K562 (cell line): ENCODE results near the gene JPT1. TPM values are rescaled to one million over a fixed set of nuclear protein-coding genes. Genes with fewer than 3 reads are reported as not detected.

ENCODE experiments used
- ATAC-seq: fragments of 200-7000 bp; cut with Tn5 transposase; 3 replicates; pipeline ENCODE4 v1.9.1; 2020; ENCODE audit warnings: moderate library complexity
- BruUV-seq: library from RNA; stranded (reverse); fragments of 400-500 nt; replicated peaks from 2 replicates; lab custom pipeline; 2021; lab: Mats Ljungman, UMichigan
- CTCF ChIA-PET: fragments of 300-600 bp; formaldehyde crosslinking; extraction: SDS; loops from one replicate; lab custom pipeline; 2021; ENCODE audit warnings: low intra/inter-chr PET ratio; lab: Yijun Ruan, JAX
- POLR2A ChIA-PET: fragments of 300-600, 350-650 bp; sonication (Branson Sonifier 250); formaldehyde crosslinking; extraction: SDS; loops from one replicate; lab custom pipeline; 2021; ENCODE audit warnings: antibody characterized with exemption, inconsistent platforms; lab: Yijun Ruan, JAX
- DNase-seq, 4 experiments: peaks; one replicate each; pipeline versions ENCODE4 v3.0.0 to v3.0.0-alpha.2; 2011 to 2018; ENCODE audit warnings: low spot score in 3 of 4, mixed read lengths in 3 of 4; ENCODE audit errors: extremely low read depth in 1 of 4
- FAIRE-seq: peaks from 2 replicates; lab custom pipeline; 2011; peaks lifted over from hg19 to GRCh38; lab: Jason Lieb, UNC
- H2AFZ ChIP-seq: 2 replicates; pipeline ENCODE4 v1.6.0; 2011; ENCODE audit warnings: low read depth, low read length, control low read depth, inconsistent platforms
- H3K27ac ChIP-seq: fragments of 200-600 bp; 3 replicates; pipeline ENCODE4 v1.8.0; 2011; ENCODE audit warnings: low read depth, mild to moderate bottlenecking, control low read depth, inconsistent platforms, low read length, moderate library complexity, mixed read lengths; ENCODE audit errors: extremely low read depth
- H3K27me3 ChIP-seq, 2 experiments: fragments of 300-600 bp in 1 of 2; 2 replicates in 1 of 2; 3 replicates in 1 of 2; pipeline versions ENCODE4 v1.6.0 to v1.8.0; 2011; ENCODE audit warnings: inconsistent platforms in 2 of 2, low read length in 2 of 2, mild to moderate bottlenecking in 1 of 2, mixed read lengths in 1 of 2, moderate library complexity in 1 of 2; ENCODE audit not compliant: control insufficient read depth in 2 of 2, insufficient read depth in 2 of 2
- H3K36me3 ChIP-seq: fragments of 300-600 bp; 3 replicates; pipeline ENCODE4 v1.8.0; 2011; ENCODE audit warnings: mild to moderate bottlenecking, low read length, inconsistent platforms; ENCODE audit not compliant: control insufficient read depth, insufficient read depth
- H3K4me1 ChIP-seq, 2 experiments: fragments of 200-600 bp in 1 of 2; replicated peaks in 1 of 2; 2 replicates in 1 of 2; 3 replicates in 1 of 2; pipeline versions ENCODE4 v1.5.1 to v1.8.0; 2011; ENCODE audit warnings: inconsistent platforms in 2 of 2, low read length in 2 of 2, mild to moderate bottlenecking in 1 of 2, mixed read lengths in 1 of 2, moderate library complexity in 1 of 2; ENCODE audit not compliant: control insufficient read depth in 2 of 2, insufficient read depth in 2 of 2
- H3K4me2 ChIP-seq: 2 replicates; pipeline ENCODE4 v1.6.1; 2011; ENCODE audit warnings: low read length, control low read depth, inconsistent platforms, mixed read lengths; ENCODE audit not compliant: insufficient read depth
- H3K4me3 ChIP-seq: fragments of 200-600 bp; sonication (generic), shearing (Covaris generic); 2 replicates; pipeline ENCODE4 v1.5.1; 2016; ENCODE audit warnings: control low read depth, inconsistent platforms
- H3K79me2 ChIP-seq: fragments of 200-600 bp; 3 replicates; pipeline ENCODE4 v1.8.0; 2011; ENCODE audit warnings: low read length, inconsistent platforms; ENCODE audit not compliant: control insufficient read depth, insufficient read depth
- H3K9ac ChIP-seq, 2 experiments: 2 replicates each; pipeline versions ENCODE4 v1.6.0 to v1.6.1; 2011; ENCODE audit warnings: low read depth in 2 of 2, low read length in 2 of 2, control low read depth in 1 of 2, inconsistent platforms in 1 of 2, mild to moderate bottlenecking in 1 of 2, mixed read lengths in 1 of 2; ENCODE audit not compliant: insufficient read depth in 1 of 2
- H3K9me1 ChIP-seq: one replicate; pipeline ENCODE4 v1.6.0; 2011; ENCODE audit warnings: inconsistent platforms, mild to moderate bottlenecking, low read length, moderate library complexity; ENCODE audit not compliant: control insufficient read depth, insufficient read depth
- H3K9me3 ChIP-seq: replicated peaks from 2 replicates; pipeline ENCODE4 v1.5.1; 2011; ENCODE audit warnings: low read depth, low read length, inconsistent platforms; ENCODE audit not compliant: control insufficient read depth, insufficient read depth
- H4K20me1 ChIP-seq: replicated peaks from 2 replicates; pipeline ENCODE4 v1.6.1; 2011; ENCODE audit warnings: low read length, inconsistent platforms, mixed read lengths; ENCODE audit not compliant: control insufficient read depth, insufficient read depth
- ARHGAP35 ChIP-seq: fragments of 450-650 bp; IDR thresholded peaks from 2 replicates; pipeline ENCODE4 v1.6.1; 2018; ENCODE audit not compliant: partially characterized antibody
- CBFA2T2 ChIP-seq: fragments of 450-650 bp; conservative IDR thresholded peaks from 2 replicates; pipeline ENCODE4 v1.6.1; 2017; ENCODE audit warnings: mild to moderate bottlenecking
- CBFA2T3 ChIP-seq: fragments of 450-650 bp; IDR thresholded peaks from 2 replicates; pipeline ENCODE4 v1.6.1; 2017
- CBX2 ChIP-seq: fragments of 200-600 bp; sonication (generic); IDR thresholded peaks from one replicate; pipeline ENCODE4 v1.6.1; 2012; ENCODE audit warnings: mild to moderate bottlenecking, low read length, inconsistent platforms; ENCODE audit not compliant: insufficient read depth, poor library complexity, severe bottlenecking
- CBX8 ChIP-seq: fragments of 200-600 bp; sonication (generic); IDR thresholded peaks from 2 replicates; pipeline ENCODE4 v1.6.1; 2012; ENCODE audit warnings: borderline replicate concordance, mixed run types, low read depth, mild to moderate bottlenecking, moderate library complexity, mixed read lengths, low read length, control low read depth, inconsistent platforms; ENCODE audit not compliant: poor library complexity, severe bottlenecking; ENCODE audit errors: extremely low read depth
- CHCHD3 ChIP-seq: fragments of 250-450 bp; sonication (Bioruptor Pico); IDR thresholded peaks from 2 replicates; pipeline ENCODE4 v2.1.2; 2022; ENCODE audit warnings: mild to moderate bottlenecking
- GTF2A2 ChIP-seq: IDR thresholded peaks from 2 replicates; pipeline ENCODE4 v1.6.1; 2016; ENCODE audit warnings: mild to moderate bottlenecking, missing genetic modification characterization, missing compliant biosample characterization
- NCOA1 ChIP-seq: fragments of 450-650 bp; IDR thresholded peaks from 2 replicates; pipeline ENCODE4 v1.6.1; 2016; ENCODE audit warnings: low read depth
- NR2C1 ChIP-seq, 2 experiments: fragments of 450-650 bp; IDR thresholded peaks; 2 replicates each; pipeline ENCODE4 v1.6.1; 2017; ENCODE audit warnings: mild to moderate bottlenecking in 2 of 2, antibody characterized with exemption in 1 of 2, inconsistent platforms in 1 of 2, missing compliant biosample characterization in 1 of 2, missing genetic modification characterization in 1 of 2
- POLR2B ChIP-seq: fragments of 450-650 bp; IDR thresholded peaks from 2 replicates; pipeline ENCODE4 v1.6.1; 2018; ENCODE audit warnings: low read depth; ENCODE audit not compliant: partially characterized antibody
- POLR2G ChIP-seq: fragments of 200-400 bp; formaldehyde crosslinking; IDR thresholded peaks from 2 replicates; pipeline ENCODE4 v1.6.1; 2017; ENCODE audit warnings: low read depth, mild to moderate bottlenecking, antibody characterized with exemption, low read length, moderate library complexity
- RBM17 ChIP-seq: fragments of 200-400 bp; formaldehyde crosslinking; IDR thresholded peaks from 2 replicates; pipeline ENCODE4 v1.6.1; 2017; ENCODE audit warnings: low read depth, mild to moderate bottlenecking, low read length, borderline replicate concordance
- SNRNP70 ChIP-seq: fragments of 200-400 bp; formaldehyde crosslinking; optimal IDR thresholded peaks from 2 replicates; pipeline ENCODE3; 2017; ENCODE audit warnings: low read depth, low read length
- THRAP3 ChIP-seq: fragments of 450-650 bp; IDR thresholded peaks from 2 replicates; pipeline ENCODE4 v1.6.1; 2016; ENCODE audit warnings: mild to moderate bottlenecking, inconsistent platforms, borderline replicate concordance
- ZC3H8 ChIP-seq: fragments of 450-650 bp; IDR thresholded peaks from 2 replicates; pipeline ENCODE4 v1.6.1; 2017
- ZNF232 ChIP-seq: sonication (generic); formaldehyde crosslinking; IDR thresholded peaks from 2 replicates; pipeline ENCODE4 v1.8.0; 2022; ENCODE audit warnings: mild to moderate bottlenecking, missing genetic modification reagents
- ZNF445 ChIP-seq: fragments of 250-450 bp; sonication (Bioruptor Pico); IDR thresholded peaks from 2 replicates; pipeline ENCODE4 v1.4.0; 2020; ENCODE audit warnings: low read depth, mild to moderate bottlenecking, moderate library complexity
- ZNF696 ChIP-seq: fragments of 250-450 bp; sonication (Bioruptor Pico); conservative IDR thresholded peaks from 2 replicates; pipeline ENCODE4 v1.4.0; 2020; ENCODE audit warnings: mild to moderate bottlenecking, moderate library complexity
- ZSCAN32 ChIP-seq: fragments of 450-650 bp; formaldehyde crosslinking; IDR thresholded peaks from 2 replicates; pipeline ENCODE4 v1.4.0; 2020; ENCODE audit warnings: mild to moderate bottlenecking, moderate library complexity
- WGBS: fragments of 100-300 bp; shearing (Covaris generic); methylation state at CpG from one replicate; pipeline ENCODE4 v1.1.6; 2016; ENCODE audit warnings: low coverage, mixed read lengths; ENCODE audit not compliant: insufficient coverage; ENCODE audit errors: missing lambda C conversion rate; 5-methylcytosine and 5-hydroxymethylcytosine counted together
- in situ Hi-C: fragments of 300-500 bp; cut with MboI; formaldehyde crosslinking; loops from 4 replicates; pipeline ENCODE4 v1.15.0; 2018; ENCODE audit warnings: inconsistent platforms, mixed read lengths
- intact Hi-C: fragments of 100-400 bp; cut with micrococcal nuclease; formaldehyde crosslinking; loops from 2 replicates; pipeline ENCODE4 v1.14.2; 2022
- polyA plus RNA-seq, 8 experiments: library from polyadenylated mRNA; depleted of rRNA in 4 of 8; stranded (reverse) in 5 of 8; unstranded in 3 of 8; fragments of >200 nt; fragmentation: Nextera tagmentation in 2 of 8; fragmentation: Illumina TruSeq in 1 of 8; extraction: Ambion mirVana in 2 of 8; extraction: Trizol in 1 of 8; gene quantifications; 2 replicates each; pipeline versions ENCODE4 v1.2.1 to v1.2.3, GENCODE V29; 2011 to 2014; ENCODE audit warnings: inconsistent platforms in 1 of 8, missing spikeins in 1 of 8
- total RNA-seq, 7 experiments: library from RNA; depleted of rRNA in 6 of 7; stranded (reverse); fragments of >200 nt in 6 of 7; fragmentation: Illumina TruSeq in 2 of 7; extraction: Trizol in 2 of 7; gene quantifications; 2 replicates each; pipeline versions ENCODE4 v1.2.1 to v1.2.3, GENCODE V29; 2011 to 2021; ENCODE audit warnings: low replicate concordance in 1 of 7
- TF ChIP-seq, protein P1 (sequence below): fragments of 200-800 bp; sonication (Bioruptor generic); IDR thresholded peaks from 2 replicates; pipeline ENCODE4 v1.6.1; 2017; ENCODE audit warnings: missing genetic modification characterization, missing compliant biosample characterization
- TF ChIP-seq, protein P2 (sequence below), 2 experiments: fragments of 200-800 bp in 1 of 2; sonication (Bioruptor generic) in 1 of 2; sonication (generic) in 1 of 2; formaldehyde crosslinking in 1 of 2; IDR thresholded peaks in 1 of 2; conservative IDR thresholded peaks in 1 of 2; 2 replicates each; pipeline versions ENCODE4 v1.5.0 to v1.6.1; 2016 to 2020; ENCODE audit warnings: missing compliant biosample characterization in 1 of 2, missing genetic modification characterization in 1 of 2, missing genetic modification reagents in 1 of 2

The JPT1 gene
- total and polyA plus RNA-seq, 9 of the 15 experiments (the other 6 are each of a cell fraction or from before 2014, with no cell fraction given): 56.7 to 292 (median 144) TPM

DNA sequence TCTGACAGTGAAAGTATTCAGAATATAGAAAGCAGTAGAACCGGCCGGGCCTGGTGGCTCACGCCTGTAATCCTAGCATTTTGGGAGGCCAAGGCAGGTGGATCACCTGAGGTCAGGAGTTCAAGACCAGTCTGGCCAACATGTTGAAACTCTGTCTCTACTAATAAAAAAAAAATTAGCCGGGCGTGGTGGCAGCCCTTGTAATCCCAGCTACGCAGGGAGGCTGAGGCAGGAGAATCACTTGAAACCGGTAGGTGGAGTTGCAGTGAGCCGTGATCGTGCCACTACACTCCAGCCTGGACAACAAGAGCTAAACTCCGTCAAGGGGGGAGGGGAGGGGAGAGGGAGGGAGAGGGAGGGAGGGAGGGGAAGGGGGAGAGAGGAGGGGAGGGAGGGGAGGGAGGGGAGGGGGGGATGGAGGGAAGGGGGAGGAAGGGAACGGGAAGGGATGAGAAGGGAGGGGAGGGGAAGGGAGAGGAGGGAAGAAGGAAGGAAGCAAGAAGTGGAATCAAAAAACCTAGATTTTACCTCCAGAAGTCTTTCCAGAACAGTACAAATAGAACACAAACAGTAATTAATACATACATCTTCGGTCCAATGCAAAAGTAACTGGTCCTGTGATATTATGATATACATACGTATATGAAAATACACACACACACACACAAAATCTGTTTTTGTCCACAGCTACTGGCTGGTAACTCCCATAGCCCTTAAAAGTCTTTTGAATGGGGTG, 11.9 kb downstream of the JPT1 start:
- Histone ChIP-seq H3K79me2 (peaks cover 10% of the 10 kb centered on the region; the same call in 2 of the 3 replicates), H3K9ac (no peak overlapping the region), H3K27me3 (no peaks in the 10 kb centered on the region), H3K27ac (no peak overlapping the region), H3K36me3 (peaks cover 95% of the 10 kb centered on the region), H3K4me2 (no peak overlapping the region), H3K4me1 (no peaks in the 10 kb centered on the region), H2AFZ (no peak overlapping the region), H4K20me1 (no peaks in the 10 kb centered on the region), H3K9me1 (no peaks in the 10 kb centered on the region), H3K9me3 (no peaks in the 10 kb centered on the region), H3K4me3 (no peak overlapping the region)
- no TSS peak for BruUV-seq
- CTCF ChIA-PET: no interaction called here
- FAIRE-seq (no peak), DNase-seq (no peak), ATAC-seq (no peak)
- intact Hi-C loops: no loop called here
- POLR2A ChIA-PET: interaction anchor here (0.6 to 7.3 kb wide), 10 partner anchors 8 to 250 kb away, joined by 3 to 51 read pairs (median 3); partner anchors contain the start of genes JPT1 and NT5C
- 84% methylated on average over 11 of the region's 13 CpGs for WGBS
- in situ Hi-C loops: no loop called here
- no peak for TF ChIP-seq ZNF232 (CRISPR knock-in tag)
- TF ChIP-seq POLR2B: peak; percentile 22
- no peak for TF ChIP-seq CBX2
- TF ChIP-seq, protein P1, sequence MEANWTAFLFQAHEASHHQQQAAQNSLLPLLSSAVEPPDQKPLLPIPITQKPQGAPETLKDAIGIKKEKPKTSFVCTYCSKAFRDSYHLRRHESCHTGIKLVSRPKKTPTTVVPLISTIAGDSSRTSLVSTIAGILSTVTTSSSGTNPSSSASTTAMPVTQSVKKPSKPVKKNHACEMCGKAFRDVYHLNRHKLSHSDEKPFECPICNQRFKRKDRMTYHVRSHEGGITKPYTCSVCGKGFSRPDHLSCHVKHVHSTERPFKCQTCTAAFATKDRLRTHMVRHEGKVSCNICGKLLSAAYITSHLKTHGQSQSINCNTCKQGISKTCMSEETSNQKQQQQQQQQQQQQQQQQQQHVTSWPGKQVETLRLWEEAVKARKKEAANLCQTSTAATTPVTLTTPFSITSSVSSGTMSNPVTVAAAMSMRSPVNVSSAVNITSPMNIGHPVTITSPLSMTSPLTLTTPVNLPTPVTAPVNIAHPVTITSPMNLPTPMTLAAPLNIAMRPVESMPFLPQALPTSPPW (CRISPR knock-in tag): peak; percentile 46
- TF ChIP-seq, protein P2, sequence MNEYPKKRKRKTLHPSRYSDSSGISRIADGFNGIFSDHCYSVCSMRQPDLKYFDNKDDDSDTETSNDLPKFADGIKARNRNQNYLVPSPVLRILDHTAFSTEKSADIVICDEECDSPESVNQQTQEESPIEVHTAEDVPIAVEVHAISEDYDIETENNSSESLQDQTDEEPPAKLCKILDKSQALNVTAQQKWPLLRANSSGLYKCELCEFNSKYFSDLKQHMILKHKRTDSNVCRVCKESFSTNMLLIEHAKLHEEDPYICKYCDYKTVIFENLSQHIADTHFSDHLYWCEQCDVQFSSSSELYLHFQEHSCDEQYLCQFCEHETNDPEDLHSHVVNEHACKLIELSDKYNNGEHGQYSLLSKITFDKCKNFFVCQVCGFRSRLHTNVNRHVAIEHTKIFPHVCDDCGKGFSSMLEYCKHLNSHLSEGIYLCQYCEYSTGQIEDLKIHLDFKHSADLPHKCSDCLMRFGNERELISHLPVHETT (CRISPR knock-in tag; conservative IDR thresholded peaks at IDR 0.05 in 1 of 2, IDR thresholded peaks at IDR 0.05 in 1 of 2): no peak
- TF ChIP-seq THRAP3: no peak
- no peak for TF ChIP-seq RBM17
- TF ChIP-seq GTF2A2 (tag): no peak
- no peak for TF ChIP-seq ARHGAP35
- no peak for TF ChIP-seq ZNF445 (CRISPR knock-in tag)
- TF ChIP-seq ZNF696 (CRISPR knock-in tag): no peak
- TF ChIP-seq CBFA2T2: no peak
- no peak for TF ChIP-seq ZC3H8
- no peak for TF ChIP-seq ZSCAN32 (CRISPR knock-in tag)
- peak; percentile 6; the same call in 1 of the 2 replicates for TF ChIP-seq POLR2G
- TF ChIP-seq NR2C1 (IDR thresholded peaks at IDR 0.05): no peak
- no peak for TF ChIP-seq NR2C1 (tag; IDR thresholded peaks at IDR 0.05)
- TF ChIP-seq NCOA1: no peak
- TF ChIP-seq SNRNP70: no peak
- TF ChIP-seq CBFA2T3: no peak
- TF ChIP-seq CHCHD3 (CRISPR knock-in tag): no peak
- TF ChIP-seq CBX8: no peak
